ENCODE results near the gene MYOCD. TPM values are rescaled to one million over a fixed set of nuclear protein-coding genes. Genes with fewer than 3 reads are reported as not detected.

MYOCD gene
- total RNA-seq, 4 donors from 2014 or later, result 0.63 to 12.2 (median 7.1) TPM

- TF ChIP-seq, protein P1, sequence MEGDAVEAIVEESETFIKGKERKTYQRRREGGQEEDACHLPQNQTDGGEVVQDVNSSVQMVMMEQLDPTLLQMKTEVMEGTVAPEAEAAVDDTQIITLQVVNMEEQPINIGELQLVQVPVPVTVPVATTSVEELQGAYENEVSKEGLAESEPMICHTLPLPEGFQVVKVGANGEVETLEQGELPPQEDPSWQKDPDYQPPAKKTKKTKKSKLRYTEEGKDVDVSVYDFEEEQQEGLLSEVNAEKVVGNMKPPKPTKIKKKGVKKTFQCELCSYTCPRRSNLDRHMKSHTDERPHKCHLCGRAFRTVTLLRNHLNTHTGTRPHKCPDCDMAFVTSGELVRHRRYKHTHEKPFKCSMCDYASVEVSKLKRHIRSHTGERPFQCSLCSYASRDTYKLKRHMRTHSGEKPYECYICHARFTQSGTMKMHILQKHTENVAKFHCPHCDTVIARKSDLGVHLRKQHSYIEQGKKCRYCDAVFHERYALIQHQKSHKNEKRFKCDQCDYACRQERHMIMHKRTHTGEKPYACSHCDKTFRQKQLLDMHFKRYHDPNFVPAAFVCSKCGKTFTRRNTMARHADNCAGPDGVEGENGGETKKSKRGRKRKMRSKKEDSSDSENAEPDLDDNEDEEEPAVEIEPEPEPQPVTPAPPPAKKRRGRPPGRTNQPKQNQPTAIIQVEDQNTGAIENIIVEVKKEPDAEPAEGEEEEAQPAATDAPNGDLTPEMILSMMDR (IDR thresholded peaks at IDR 0.05), result no peak
- no peak for TF ChIP-seq POLR2A (IDR thresholded peaks at IDR 0.05)
- TF ChIP-seq EP300 (IDR thresholded peaks at IDR 0.05), result no peak
- Histone ChIP-seq H3K27ac (no peak overlapping the region), H3K4me3 (no peak overlapping the region), H3K9me3 (no peaks in the 10 kb centered on the region), H3K4me1 (no peaks in the 10 kb centered on the region), H3K36me3 (no peaks in the 10 kb centered on the region), H3K27me3 (no peaks in the 10 kb centered on the region)
- 72 to 80% methylated on average over 4 of the region's 4 CpGs for WGBS, 2 donors
- DNase-seq (ENCODE audit: low spot score in 2 of 2), result no peak
Measured at GRCh38 chr17:12736526-12736925, 70.8 kb downstream of the MYOCD start.

DNA sequence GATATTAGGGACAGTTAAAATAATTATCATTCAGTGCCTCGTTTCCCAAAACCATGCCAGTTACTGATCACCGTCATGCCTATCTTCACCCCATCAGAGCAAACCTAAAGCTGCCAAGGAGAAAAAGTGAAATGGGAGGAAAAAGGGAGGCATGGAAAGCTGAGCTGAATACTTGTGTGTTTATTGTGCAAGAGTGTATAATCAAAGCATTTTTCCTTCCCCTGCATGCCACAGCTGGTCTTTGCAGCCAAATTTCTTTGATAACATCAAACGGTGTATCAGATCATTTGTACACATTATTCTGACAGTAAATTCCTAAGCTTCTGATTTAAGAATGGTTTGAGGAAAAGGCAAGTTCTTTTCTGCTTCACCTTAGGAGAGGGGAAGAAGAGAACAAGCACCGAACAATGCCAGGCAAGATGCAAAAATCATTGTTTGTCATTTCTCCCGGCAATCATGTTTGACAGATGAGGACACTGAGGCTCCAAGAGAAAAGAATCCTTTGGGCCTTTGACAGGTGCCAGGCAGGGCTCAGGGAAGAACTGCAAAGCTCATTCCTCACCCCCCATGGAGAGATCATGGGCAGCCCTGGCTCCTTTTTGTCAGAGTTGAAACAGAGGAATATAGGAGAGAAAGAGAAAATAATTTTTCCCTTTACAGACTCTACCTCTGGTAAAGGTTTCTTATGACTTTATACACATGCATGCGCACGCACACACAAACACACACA is 72.2 kb downstream of the MYOCD start:
- TF ChIP-seq, protein P1 (IDR thresholded peaks at IDR 0.05), result no peak
- TF ChIP-seq EP300 (IDR thresholded peaks at IDR 0.05) (no peak), POLR2A (IDR thresholded peaks at IDR 0.05) (no peak)
- peaks cover 0 to 7% (median 0%) of the 10 kb centered on the region in 4 donors for H3K4me1 ChIP-seq
- H3K36me3 ChIP-seq, result no peaks in the 10 kb centered on the region
- H3K9me3 ChIP-seq, result no peaks in the 10 kb centered on the region
- no peak overlapping the region for H3K27ac ChIP-seq
- no peaks in the 10 kb centered on the region for H3K27me3 ChIP-seq
- no peak overlapping the region for H3K4me3 ChIP-seq
- DNase-seq (ENCODE audit: low spot score in 2 of 2), result no peak
- 70 to 79% methylated on average over 7 of the region's 7 CpGs for WGBS, 2 donors

DNA sequence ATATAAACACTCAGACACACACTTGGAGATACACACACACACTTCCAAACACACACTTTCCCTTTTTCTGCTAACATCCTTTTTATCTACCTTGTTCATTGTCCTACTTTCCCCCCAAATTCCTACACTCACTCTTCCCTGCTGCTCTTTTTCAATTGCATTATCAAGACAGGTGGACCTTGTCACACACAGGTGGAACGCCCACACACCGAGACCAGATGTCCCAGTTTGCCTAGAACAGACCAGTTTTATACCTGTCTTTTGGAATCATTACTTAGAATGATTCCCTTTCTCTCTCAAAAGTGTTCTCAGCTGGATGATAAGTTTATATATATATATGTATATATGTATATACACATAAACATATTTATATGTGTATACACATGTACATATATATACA is 72.9 kb downstream of the MYOCD start:
- WGBS, 2 donors, result 92% methylated on average over 2 of the region's 2 CpGs
- H3K4me3 ChIP-seq, result no peak overlapping the region
- H3K27me3 ChIP-seq, result no peaks in the 10 kb centered on the region
- H3K36me3 ChIP-seq, result no peaks in the 10 kb centered on the region
- no peaks in the 10 kb centered on the region for H3K9me3 ChIP-seq
- TF ChIP-seq EP300 (IDR thresholded peaks at IDR 0.05) (no peak), POLR2A (IDR thresholded peaks at IDR 0.05) (no peak)
- TF ChIP-seq, protein P1 (IDR thresholded peaks at IDR 0.05), result no peak
- no peak for DNase-seq (ENCODE audit: low spot score in 2 of 2)
- no peak overlapping the region for H3K27ac ChIP-seq
- H3K4me1 ChIP-seq, result peaks cover 0 to 7% (median 0%) of the 10 kb centered on the region in 4 donors

DNA sequence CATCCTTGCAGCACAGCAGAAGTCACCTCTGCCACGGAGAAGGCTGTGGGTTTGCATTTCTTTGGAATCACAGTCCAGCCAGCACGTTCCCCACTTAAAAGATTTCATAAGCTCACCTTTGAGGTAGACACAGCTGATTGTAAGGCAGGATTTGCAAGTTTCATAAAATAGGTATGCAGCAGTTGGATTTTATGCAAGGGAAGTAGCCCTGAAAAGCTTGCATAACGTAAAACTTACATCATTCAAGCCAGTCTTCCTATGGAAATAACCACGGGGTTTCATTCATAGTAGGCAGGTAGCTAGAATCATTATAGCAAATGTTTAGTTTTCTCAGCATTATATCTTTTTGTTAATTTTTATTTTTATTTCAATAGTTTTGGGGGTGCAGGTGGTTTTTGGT is 73.8 kb downstream of the MYOCD start:
- H3K9me3 ChIP-seq, result no peaks in the 10 kb centered on the region
- no peak for DNase-seq (ENCODE audit: low spot score in 2 of 2)
- H3K4me1 ChIP-seq, result peaks cover 0 to 7% (median 0%) of the 10 kb centered on the region in 4 donors
- WGBS, 2 donors, result 71 to 78% methylated on average over 4 of the region's 4 CpGs
- no peak for TF ChIP-seq POLR2A (IDR thresholded peaks at IDR 0.05)
- no peak for TF ChIP-seq EP300 (IDR thresholded peaks at IDR 0.05)
- no peak overlapping the region for H3K27ac ChIP-seq
- H3K4me3 ChIP-seq, result no peak overlapping the region
- no peaks in the 10 kb centered on the region for H3K36me3 ChIP-seq
- H3K27me3 ChIP-seq, result no peaks in the 10 kb centered on the region

DNA sequence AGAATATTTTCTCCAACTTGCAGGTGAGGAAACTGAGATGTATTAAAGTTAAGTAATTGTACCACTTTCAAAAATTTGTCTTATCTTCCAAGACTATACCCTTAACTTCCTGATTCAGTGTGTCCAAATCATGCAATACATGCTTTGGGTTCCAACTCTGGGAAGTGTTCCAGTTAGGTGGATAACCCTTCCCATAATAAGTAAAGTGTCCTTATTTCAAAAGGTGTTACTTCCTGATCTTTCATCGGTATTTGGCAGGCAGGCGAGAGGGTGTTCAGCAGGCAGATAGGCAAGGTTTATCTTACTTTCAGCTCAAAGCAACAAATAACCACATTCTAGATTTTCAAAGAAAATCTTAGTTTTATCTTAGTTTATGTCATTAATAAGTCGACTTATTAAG is 77.4 kb downstream of the MYOCD start:
- no peaks in the 10 kb centered on the region for H3K9me3 ChIP-seq
- no peaks in the 10 kb centered on the region for H3K36me3 ChIP-seq
- H3K27me3 ChIP-seq, result no peaks in the 10 kb centered on the region
- H3K4me1 ChIP-seq, result peaks cover 0 to 7% (median 0%) of the 10 kb centered on the region in 4 donors
- TF ChIP-seq POLR2A (IDR thresholded peaks at IDR 0.05) (no peak), EP300 (IDR thresholded peaks at IDR 0.05) (no peak)
- TF ChIP-seq, protein P1 (IDR thresholded peaks at IDR 0.05), result no peak
- H3K27ac ChIP-seq, result no peak overlapping the region
- 80 to 93% methylated on average over 3 of the region's 3 CpGs for whole genome bisulfite sequencing, 2 donors
- DNase-seq (ENCODE audit: low spot score in 2 of 2), result no peak
- H3K4me3 ChIP-seq, result no peak overlapping the region

Data from tibial nerve (tissue), 4 donors.